ENCODE measurements around the gene USP2. TPM values are rescaled to one million over a fixed set of nuclear protein-coding genes. Genes with fewer than 3 reads are reported as not detected.
A peak's percentile ranks its signal among the peaks of the same experiment; 100 is the strongest.

The USP2 gene
- total RNA-seq, 1 donor from 2014 or later = 13.2 TPM

- DNase-seq (ENCODE audit: low spot score in 2 of 2, unreplicated experiment in 2 of 2) = peak; percentile 50 to 85
- no peaks in the 10 kb centered on the region for H3K36me3 Mint-ChIP-seq
- no peaks in the 10 kb centered on the region for H3K27me3 Mint-ChIP-seq (ENCODE audit: low read depth)
- H3K27ac Mint-ChIP-seq = peak overlapping the region; percentile 76
- no peaks in the 10 kb centered on the region for H3K9me3 Mint-ChIP-seq
- TF ChIP-seq CTCF (IDR thresholded peaks at IDR 0.05; ENCODE audit: unreplicated experiment) = peak; percentile 91
- H3K4me1 Mint-ChIP-seq = peaks cover 31% of the 10 kb centered on the region
- H3K4me3 Mint-ChIP-seq = no peak overlapping the region
These were observed 57.9 kb downstream of the USP2 start for GRCh38 chr11:119323532-119324033.

GRCh38 chr11:119322921-119323531 lies 58.5 kb downstream of the USP2 start:
- Mint-ChIP-seq H3K27ac (no peak overlapping the region), H3K4me1 (peaks cover 36% of the 10 kb centered on the region), H3K9me3 (no peaks in the 10 kb centered on the region), H3K36me3 (no peaks in the 10 kb centered on the region), H3K4me3 (no peak overlapping the region), H3K27me3 (ENCODE audit: low read depth) (no peaks in the 10 kb centered on the region)
- no peak for TF ChIP-seq CTCF (IDR thresholded peaks at IDR 0.05; ENCODE audit: unreplicated experiment)
- DNase-seq (ENCODE audit: low spot score in 2 of 2, unreplicated experiment in 2 of 2) = no peak

GRCh38 chr11:119322360-119322739 lies 59.1 kb downstream of the USP2 start:
- no peak for DNase-seq (ENCODE audit: low spot score in 2 of 2, unreplicated experiment in 2 of 2)
- H3K4me1 Mint-ChIP-seq = peaks cover 40% of the 10 kb centered on the region
- no peak for TF ChIP-seq CTCF (IDR thresholded peaks at IDR 0.05; ENCODE audit: unreplicated experiment)
- H3K27ac Mint-ChIP-seq = no peak overlapping the region
- no peaks in the 10 kb centered on the region for H3K9me3 Mint-ChIP-seq
- no peaks in the 10 kb centered on the region for H3K27me3 Mint-ChIP-seq (ENCODE audit: low read depth)
- no peaks in the 10 kb centered on the region for H3K36me3 Mint-ChIP-seq
- H3K4me3 Mint-ChIP-seq = no peak overlapping the region

GRCh38 chr11:119320776-119321524 lies 60.5 kb downstream of the USP2 start:
- H3K4me1 Mint-ChIP-seq = peaks cover 40% of the 10 kb centered on the region
- TF ChIP-seq CTCF (IDR thresholded peaks at IDR 0.05; ENCODE audit: unreplicated experiment) = no peak
- H3K27me3 Mint-ChIP-seq (ENCODE audit: low read depth) = no peaks in the 10 kb centered on the region
- H3K9me3 Mint-ChIP-seq = no peaks in the 10 kb centered on the region
- H3K4me3 Mint-ChIP-seq = peak overlapping the region; percentile 67
- no peaks in the 10 kb centered on the region for H3K36me3 Mint-ChIP-seq
- DNase-seq (ENCODE audit: low spot score in 2 of 2, unreplicated experiment in 2 of 2) = peak in 1 of 2 experiments; percentile 59
- H3K27ac Mint-ChIP-seq = no peak overlapping the region

GRCh38 chr11:119320240-119320775 lies 61.2 kb downstream of the USP2 start:
- no peak for TF ChIP-seq CTCF (IDR thresholded peaks at IDR 0.05; ENCODE audit: unreplicated experiment)
- Mint-ChIP-seq H3K9me3 (no peaks in the 10 kb centered on the region), H3K4me3 (peak overlapping the region; percentile 62), H3K36me3 (no peaks in the 10 kb centered on the region), H3K27me3 (ENCODE audit: low read depth) (no peaks in the 10 kb centered on the region), H3K4me1 (peaks cover 45% of the 10 kb centered on the region), H3K27ac (no peak overlapping the region)
- no peak for DNase-seq (ENCODE audit: low spot score in 2 of 2, unreplicated experiment in 2 of 2)

Data from mesothelial cell of epicardium (in vitro differentiated cells).